K562 (cell line): ENCODE measurements around the gene DAZAP1. TPM values are rescaled to one million over a fixed set of nuclear protein-coding genes. Genes with fewer than 3 reads are reported as not detected.

ENCODE experiments used
- CC2D1A ChIP-seq: fragments of 450-650 bp; IDR thresholded peaks from 2 replicates; pipeline ENCODE4 v1.6.1; 2017; ENCODE audit warnings: mild to moderate bottlenecking
- MYC ChIP-seq, 2 experiments: fragments of 250-450 bp in 1 of 2; sonication (Bioruptor Pico) in 1 of 2; IDR thresholded peaks; 2 replicates each; pipeline versions ENCODE4 v1.5.1 to v1.6.1; 2012 to 2021; ENCODE audit warnings: low read depth in 2 of 2, borderline replicate concordance in 1 of 2, improper control_type of control experiment in 1 of 2, low read length in 1 of 2, mild to moderate bottlenecking in 1 of 2, moderate library complexity in 1 of 2
- NCOA4 ChIP-seq: fragments of 450-650 bp; IDR thresholded peaks from 2 replicates; pipeline ENCODE4 v1.6.1; 2018; ENCODE audit warnings: mild to moderate bottlenecking; ENCODE audit not compliant: partially characterized antibody
- U2AF1 ChIP-seq: fragments of 200-400 bp; formaldehyde crosslinking; optimal IDR thresholded peaks from 2 replicates; pipeline ENCODE3; 2017; ENCODE audit warnings: mild to moderate bottlenecking, low read depth, low read length, moderate library complexity
- ZBTB7A ChIP-seq: IDR thresholded peaks from 2 replicates; pipeline ENCODE4 v1.6.1; 2011; ENCODE audit warnings: low read depth, mild to moderate bottlenecking, low read length, moderate library complexity, borderline replicate concordance; ENCODE audit not compliant: control insufficient read depth
- ZNF23 ChIP-seq: fragments of 250-450 bp; sonication (Bioruptor Pico); IDR thresholded peaks from 2 replicates; pipeline ENCODE4 v1.4.0; 2020; ENCODE audit warnings: mild to moderate bottlenecking
- ZNF431 ChIP-seq: sonication (generic); formaldehyde crosslinking; IDR thresholded peaks from 2 replicates; pipeline ENCODE4 v1.8.0; 2022; ENCODE audit warnings: mild to moderate bottlenecking, missing genetic modification reagents
- ZNF561 ChIP-seq: fragments of 450-650 bp; formaldehyde crosslinking; conservative IDR thresholded peaks from 2 replicates; pipeline ENCODE4 v1.4.0; 2020; ENCODE audit warnings: mild to moderate bottlenecking, moderate library complexity
- polyA plus RNA-seq, 8 experiments: library from polyadenylated mRNA; depleted of rRNA in 4 of 8; stranded (reverse) in 5 of 8; unstranded in 3 of 8; fragments of >200 nt; fragmentation: Nextera tagmentation in 2 of 8; fragmentation: Illumina TruSeq in 1 of 8; extraction: Ambion mirVana in 2 of 8; extraction: Trizol in 1 of 8; gene quantifications; 2 replicates each; pipeline versions ENCODE4 v1.2.1 to v1.2.3, GENCODE V29; 2011 to 2014; ENCODE audit warnings: inconsistent platforms in 1 of 8, missing spikeins in 1 of 8
- total RNA-seq, 7 experiments: library from RNA; depleted of rRNA in 6 of 7; stranded (reverse); fragments of >200 nt in 6 of 7; fragmentation: Illumina TruSeq in 2 of 7; extraction: Trizol in 2 of 7; gene quantifications; 2 replicates each; pipeline versions ENCODE4 v1.2.1 to v1.2.3, GENCODE V29; 2011 to 2021; ENCODE audit warnings: low replicate concordance in 1 of 7
- TF ChIP-seq, protein P1 (sequence below): fragments of 250-450 bp; sonication (Bioruptor Pico); IDR thresholded peaks from 2 replicates; pipeline ENCODE4 v1.5.0; 2022; ENCODE audit warnings: mild to moderate bottlenecking
- TF ChIP-seq, protein P2 (sequence below): fragments of 250-450 bp; sonication (Bioruptor Pico); IDR thresholded peaks from 2 replicates; pipeline ENCODE4 v1.4.0; 2020; ENCODE audit warnings: mild to moderate bottlenecking, moderate library complexity
- TF ChIP-seq, protein P3 (sequence below): sonication (generic); formaldehyde crosslinking; IDR thresholded peaks from 2 replicates; pipeline ENCODE4 v1.8.1; 2023; ENCODE audit warnings: mild to moderate bottlenecking, missing genetic modification reagents
- TF ChIP-seq, protein P4 (sequence below), 2 experiments: fragments of 450-650 bp in 1 of 2; sonication (generic) in 1 of 2; formaldehyde crosslinking in 1 of 2; IDR thresholded peaks; 2 replicates each; pipeline versions ENCODE4 v1.7.1 to v1.9.0; 2016 to 2022; ENCODE audit warnings: inconsistent platforms in 1 of 2, mild to moderate bottlenecking in 1 of 2, missing genetic modification reagents in 1 of 2

Gene DAZAP1
- total and polyA plus RNA-seq, 9 of the 15 experiments (the other 6 are each of a cell fraction or from before 2014, with no cell fraction given), result 10.8 to 289 (median 142) TPM

DNA sequence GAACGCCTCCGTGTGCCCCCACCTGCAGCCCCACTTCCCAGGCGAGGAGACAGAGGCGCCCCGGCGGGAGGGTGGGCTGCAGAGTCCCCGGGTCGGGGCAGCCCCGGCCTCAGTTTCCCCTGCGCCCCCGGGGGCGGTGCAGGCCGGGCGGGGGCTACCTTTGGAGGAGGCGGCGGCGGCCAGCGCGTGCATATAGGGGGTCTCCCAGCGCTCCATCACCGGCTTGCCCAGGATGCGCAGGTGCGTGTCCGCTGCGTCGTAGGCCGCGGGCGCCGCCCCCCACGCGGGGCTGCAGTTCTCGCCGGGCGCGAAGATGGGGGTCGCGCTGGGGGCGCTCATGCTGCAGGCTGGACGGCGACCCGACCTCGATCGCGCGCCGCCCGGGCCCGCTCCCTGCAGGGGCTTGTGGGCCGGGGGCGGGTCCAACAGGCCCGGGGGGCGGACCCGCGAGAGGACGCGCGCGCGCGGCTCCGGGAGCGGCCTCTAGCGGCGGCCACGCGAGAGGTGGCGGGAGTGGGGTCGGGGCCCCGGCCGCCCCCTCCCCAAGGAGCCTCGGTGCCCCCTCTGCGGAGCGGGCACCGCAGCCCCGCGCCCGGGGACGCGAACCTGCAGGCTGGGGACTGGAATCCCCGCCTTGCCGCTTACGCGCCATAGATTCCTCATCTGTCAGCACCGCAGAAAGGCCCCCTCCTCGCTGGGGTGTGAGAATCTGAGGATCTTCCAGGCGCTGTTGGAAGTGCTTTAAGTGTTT is 6.1 kb upstream of the DAZAP1 start, which contains the start of gene GAMT (continued):
- TF ChIP-seq, protein P1, sequence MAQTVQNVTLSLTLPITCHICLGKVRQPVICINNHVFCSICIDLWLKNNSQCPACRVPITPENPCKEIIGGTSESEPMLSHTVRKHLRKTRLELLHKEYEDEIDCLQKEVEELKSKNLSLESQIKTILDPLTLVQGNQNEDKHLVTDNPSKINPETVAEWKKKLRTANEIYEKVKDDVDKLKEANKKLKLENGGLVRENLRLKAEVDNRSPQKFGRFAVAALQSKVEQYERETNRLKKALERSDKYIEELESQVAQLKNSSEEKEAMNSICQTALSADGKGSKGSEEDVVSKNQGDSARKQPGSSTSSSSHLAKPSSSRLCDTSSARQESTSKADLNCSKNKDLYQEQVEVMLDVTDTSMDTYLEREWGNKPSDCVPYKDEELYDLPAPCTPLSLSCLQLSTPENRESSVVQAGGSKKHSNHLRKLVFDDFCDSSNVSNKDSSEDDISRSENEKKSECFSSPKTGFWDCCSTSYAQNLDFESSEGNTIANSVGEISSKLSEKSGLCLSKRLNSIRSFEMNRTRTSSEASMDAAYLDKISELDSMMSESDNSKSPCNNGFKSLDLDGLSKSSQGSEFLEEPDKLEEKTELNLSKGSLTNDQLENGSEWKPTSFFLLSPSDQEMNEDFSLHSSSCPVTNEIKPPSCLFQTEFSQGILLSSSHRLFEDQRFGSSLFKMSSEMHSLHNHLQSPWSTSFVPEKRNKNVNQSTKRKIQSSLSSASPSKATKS (CRISPR knock-in tag), result no peak
- TF ChIP-seq ZBTB7A, result peak; percentile 99
- TF ChIP-seq CC2D1A, result no peak
- no peak for TF ChIP-seq NCOA4
- no peak for TF ChIP-seq ZNF561 (CRISPR knock-in tag)
- TF ChIP-seq, protein P2, sequence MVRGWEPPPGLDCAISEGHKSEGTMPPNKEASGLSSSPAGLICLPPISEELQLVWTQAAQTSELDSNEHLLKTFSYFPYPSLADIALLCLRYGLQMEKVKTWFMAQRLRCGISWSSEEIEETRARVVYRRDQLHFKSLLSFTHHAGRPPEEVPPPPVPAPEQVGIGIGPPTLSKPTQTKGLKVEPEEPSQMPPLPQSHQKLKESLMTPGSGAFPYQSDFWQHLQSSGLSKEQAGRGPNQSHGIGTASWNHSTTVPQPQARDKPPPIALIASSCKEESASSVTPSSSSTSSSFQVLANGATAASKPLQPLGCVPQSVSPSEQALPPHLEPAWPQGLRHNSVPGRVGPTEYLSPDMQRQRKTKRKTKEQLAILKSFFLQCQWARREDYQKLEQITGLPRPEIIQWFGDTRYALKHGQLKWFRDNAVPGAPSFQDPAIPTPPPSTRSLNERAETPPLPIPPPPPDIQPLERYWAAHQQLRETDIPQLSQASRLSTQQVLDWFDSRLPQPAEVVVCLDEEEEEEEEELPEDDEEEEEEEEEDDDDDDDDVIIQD (CRISPR knock-in tag), result no peak
- no peak for TF ChIP-seq ZNF23 (CRISPR knock-in tag)
- no peak for TF ChIP-seq ZNF431 (CRISPR knock-in tag)
- TF ChIP-seq, protein P3, sequence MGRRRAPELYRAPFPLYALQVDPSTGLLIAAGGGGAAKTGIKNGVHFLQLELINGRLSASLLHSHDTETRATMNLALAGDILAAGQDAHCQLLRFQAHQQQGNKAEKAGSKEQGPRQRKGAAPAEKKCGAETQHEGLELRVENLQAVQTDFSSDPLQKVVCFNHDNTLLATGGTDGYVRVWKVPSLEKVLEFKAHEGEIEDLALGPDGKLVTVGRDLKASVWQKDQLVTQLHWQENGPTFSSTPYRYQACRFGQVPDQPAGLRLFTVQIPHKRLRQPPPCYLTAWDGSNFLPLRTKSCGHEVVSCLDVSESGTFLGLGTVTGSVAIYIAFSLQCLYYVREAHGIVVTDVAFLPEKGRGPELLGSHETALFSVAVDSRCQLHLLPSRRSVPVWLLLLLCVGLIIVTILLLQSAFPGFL (CRISPR knock-in tag), result no peak
- TF ChIP-seq, protein P4, sequence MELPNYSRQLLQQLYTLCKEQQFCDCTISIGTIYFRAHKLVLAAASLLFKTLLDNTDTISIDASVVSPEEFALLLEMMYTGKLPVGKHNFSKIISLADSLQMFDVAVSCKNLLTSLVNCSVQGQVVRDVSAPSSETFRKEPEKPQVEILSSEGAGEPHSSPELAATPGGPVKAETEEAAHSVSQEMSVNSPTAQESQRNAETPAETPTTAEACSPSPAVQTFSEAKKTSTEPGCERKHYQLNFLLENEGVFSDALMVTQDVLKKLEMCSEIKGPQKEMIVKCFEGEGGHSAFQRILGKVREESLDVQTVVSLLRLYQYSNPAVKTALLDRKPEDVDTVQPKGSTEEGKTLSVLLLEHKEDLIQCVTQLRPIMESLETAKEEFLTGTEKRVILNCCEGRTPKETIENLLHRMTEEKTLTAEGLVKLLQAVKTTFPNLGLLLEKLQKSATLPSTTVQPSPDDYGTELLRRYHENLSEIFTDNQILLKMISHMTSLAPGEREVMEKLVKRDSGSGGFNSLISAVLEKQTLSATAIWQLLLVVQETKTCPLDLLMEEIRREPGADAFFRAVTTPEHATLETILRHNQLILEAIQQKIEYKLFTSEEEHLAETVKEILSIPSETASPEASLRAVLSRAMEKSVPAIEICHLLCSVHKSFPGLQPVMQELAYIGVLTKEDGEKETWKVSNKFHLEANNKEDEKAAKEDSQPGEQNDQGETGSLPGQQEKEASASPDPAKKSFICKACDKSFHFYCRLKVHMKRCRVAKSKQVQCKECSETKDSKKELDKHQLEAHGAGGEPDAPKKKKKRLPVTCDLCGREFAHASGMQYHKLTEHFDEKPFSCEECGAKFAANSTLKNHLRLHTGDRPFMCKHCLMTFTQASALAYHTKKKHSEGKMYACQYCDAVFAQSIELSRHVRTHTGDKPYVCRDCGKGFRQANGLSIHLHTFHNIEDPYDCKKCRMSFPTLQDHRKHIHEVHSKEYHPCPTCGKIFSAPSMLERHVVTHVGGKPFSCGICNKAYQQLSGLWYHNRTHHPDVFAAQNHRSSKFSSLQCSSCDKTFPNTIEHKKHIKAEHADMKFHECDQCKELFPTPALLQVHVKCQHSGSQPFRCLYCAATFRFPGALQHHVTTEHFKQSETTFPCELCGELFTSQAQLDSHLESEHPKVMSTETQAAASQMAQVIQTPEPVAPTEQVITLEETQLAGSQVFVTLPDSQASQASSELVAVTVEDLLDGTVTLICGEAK (IDR thresholded peaks at IDR 0.05), result no peak; the same call in 1 of the 2 replicates
- TF ChIP-seq, protein P4 (CRISPR knock-in tag; IDR thresholded peaks at IDR 0.05), result no peak
- TF ChIP-seq MYC (IDR thresholded peaks at IDR 0.05; ENCODE audit: low read depth, low read length), result peak; percentile 42
- TF ChIP-seq MYC (CRISPR knock-in tag; IDR thresholded peaks at IDR 0.05; ENCODE audit: borderline replicate concordance, low read depth), result no peak
- TF ChIP-seq U2AF1, result no peak
